Gastrocnemius medialis (tissue), 4 donors: Measurements from ENCODE around the gene NEB.

Experiments
- POLR2A ChIP-seq, 2 donors: fragments of 450-650 bp; IDR thresholded peaks; one replicate each; pipeline ENCODE4 v1.6.1; 2017; ENCODE audit warnings: antibody characterized with exemption in 2 of 2, mild to moderate bottlenecking in 2 of 2, moderate library complexity in 2 of 2
- TF ChIP-seq, protein P1 (sequence below), 5 experiments: fragments of 450-650 bp in 3 of 5; fragments of 200-600 bp in 2 of 5; sonication (generic) in 2 of 5; IDR thresholded peaks in 4 of 5; conservative IDR thresholded peaks in 1 of 5; 1 replicate in 4 of 5; 2 replicates in 1 of 5; pipeline ENCODE4 v1.5.1; 2016 to 2019; ENCODE audit warnings: antibody characterized with exemption in 5 of 5, mild to moderate bottlenecking in 3 of 5, moderate library complexity in 3 of 5

DNA sequence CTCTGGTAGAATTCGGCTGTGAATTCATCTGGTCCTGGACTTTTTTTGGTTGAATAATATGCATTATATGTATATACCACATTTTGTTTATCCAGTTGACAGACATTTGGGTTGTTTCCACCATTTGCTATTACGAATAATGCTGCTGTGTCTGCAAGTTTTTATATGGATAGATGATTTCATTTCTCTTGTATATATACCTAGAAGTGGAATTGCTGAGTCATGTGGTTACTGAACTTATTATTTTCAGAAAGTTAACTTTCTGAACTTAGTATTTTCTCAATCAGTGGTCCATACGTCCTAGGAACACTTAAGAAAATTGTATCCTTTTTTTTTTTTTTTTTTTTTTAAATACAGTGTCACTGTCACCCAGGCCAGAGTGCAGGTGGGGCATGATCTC lies 261.3 kb downstream of the NEB start:
- TF ChIP-seq, protein P1, sequence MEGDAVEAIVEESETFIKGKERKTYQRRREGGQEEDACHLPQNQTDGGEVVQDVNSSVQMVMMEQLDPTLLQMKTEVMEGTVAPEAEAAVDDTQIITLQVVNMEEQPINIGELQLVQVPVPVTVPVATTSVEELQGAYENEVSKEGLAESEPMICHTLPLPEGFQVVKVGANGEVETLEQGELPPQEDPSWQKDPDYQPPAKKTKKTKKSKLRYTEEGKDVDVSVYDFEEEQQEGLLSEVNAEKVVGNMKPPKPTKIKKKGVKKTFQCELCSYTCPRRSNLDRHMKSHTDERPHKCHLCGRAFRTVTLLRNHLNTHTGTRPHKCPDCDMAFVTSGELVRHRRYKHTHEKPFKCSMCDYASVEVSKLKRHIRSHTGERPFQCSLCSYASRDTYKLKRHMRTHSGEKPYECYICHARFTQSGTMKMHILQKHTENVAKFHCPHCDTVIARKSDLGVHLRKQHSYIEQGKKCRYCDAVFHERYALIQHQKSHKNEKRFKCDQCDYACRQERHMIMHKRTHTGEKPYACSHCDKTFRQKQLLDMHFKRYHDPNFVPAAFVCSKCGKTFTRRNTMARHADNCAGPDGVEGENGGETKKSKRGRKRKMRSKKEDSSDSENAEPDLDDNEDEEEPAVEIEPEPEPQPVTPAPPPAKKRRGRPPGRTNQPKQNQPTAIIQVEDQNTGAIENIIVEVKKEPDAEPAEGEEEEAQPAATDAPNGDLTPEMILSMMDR (IDR thresholded peaks at IDR 0.05 in 4 of 5, conservative IDR thresholded peaks at IDR 0.05 in 1 of 5) = no peak
- TF ChIP-seq POLR2A (IDR thresholded peaks at IDR 0.05) = no peak
